Inflammatory macrophage (primary cell): Measurements from ENCODE around the gene KICS2.
"Not testable (repeated sequence)": the region's sequence is repeated elsewhere in the genome, so short reads cannot be mapped to it uniquely, and the experiment has no call there.

ENCODE experiments used
- DNase-seq, 2 donors: peaks; one replicate each; pipeline ENCODE4 v3.0.0-alpha.2; 2020 to 2022

KICS2 gene

DNA sequence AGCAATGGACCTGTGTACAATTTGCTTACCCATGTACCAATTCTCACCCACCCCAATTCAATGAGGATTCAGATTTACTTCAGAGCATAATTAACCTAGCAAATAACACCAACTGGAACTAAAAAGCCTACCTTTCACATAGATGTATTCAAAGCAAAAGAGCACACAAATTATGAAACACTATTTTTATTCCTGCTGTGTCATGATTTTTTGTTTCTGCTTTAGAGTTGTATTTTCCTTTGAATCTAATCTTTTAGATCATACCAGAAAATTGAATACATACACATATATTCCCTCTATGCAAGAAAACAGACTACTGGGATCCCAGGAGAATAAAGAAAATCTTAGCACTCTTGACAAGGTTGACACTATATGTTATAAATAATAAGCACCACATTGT lies 5.9 kb downstream of the KICS2 start:
- DNase-seq, result no peak

DNA sequence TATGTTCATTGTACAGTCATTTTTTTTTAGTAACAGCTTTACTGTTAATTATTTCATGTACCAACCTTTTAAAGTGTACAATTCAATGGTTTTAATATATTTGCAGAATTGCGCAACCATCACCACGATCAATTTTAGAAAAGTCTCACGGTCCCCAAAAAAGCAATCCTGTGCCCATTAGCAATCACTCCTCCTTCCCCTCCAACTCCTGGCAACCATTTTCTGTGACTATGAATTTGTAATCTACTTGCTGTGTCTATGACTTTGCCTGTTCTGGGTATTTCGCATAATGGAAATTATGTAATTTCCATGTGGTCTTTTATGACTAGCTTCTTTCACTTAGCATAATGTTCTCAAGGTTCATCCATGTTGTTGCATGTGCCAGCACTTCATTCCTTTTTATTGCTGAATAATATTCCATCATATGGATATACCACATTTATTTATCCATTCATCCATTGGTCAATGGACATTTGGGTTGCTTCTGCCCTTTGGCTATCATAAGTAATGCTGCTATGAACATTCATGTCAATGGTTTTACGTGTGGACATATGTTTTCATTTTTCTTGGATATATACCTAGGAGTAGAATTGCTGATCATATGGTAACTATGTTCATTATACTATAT lies 9.9 kb downstream of the KICS2 start:
- DNase-seq, result no peak

DNA sequence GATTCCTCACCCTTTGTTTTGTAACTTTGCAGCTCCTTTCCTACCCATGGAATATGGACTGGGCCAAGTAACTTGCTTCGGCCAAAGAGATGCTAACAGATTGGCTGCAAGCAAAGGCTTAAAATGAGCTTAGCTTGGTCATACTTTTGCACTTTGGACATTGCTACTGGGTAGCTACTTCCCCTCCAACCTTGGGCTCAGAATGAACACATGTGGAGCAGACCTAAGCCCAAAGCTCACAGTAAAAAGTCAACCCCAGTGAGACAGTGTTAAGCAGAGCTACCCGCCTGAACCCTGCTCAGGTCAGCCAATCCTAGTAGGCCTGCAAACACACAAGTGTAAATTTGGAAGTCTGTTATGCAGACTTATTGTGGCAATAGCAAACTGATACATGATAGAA lies 14.6 kb downstream of the KICS2 start:
- no peak for DNase-seq

DNA sequence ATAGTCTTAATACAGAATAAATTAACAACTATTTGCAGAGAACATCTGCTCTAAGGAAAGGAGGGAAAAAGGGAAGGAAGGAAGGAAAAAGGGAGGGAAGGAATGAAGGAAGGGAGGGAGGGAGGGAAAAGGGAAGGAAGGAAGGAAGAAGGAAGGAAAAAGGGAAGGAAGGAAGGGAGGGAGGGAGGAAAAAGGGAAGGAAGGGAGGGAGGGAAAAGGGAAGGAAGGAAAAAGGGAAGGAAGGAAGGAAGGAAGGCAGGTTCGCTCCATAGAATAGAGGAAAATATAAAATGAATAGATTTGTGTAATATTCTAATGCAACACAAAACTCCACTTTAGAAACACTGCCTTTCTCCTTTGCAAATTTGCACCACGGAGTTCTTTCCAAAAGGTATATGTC lies 16.6 kb downstream of the KICS2 start:
- no peak for DNase-seq

DNA sequence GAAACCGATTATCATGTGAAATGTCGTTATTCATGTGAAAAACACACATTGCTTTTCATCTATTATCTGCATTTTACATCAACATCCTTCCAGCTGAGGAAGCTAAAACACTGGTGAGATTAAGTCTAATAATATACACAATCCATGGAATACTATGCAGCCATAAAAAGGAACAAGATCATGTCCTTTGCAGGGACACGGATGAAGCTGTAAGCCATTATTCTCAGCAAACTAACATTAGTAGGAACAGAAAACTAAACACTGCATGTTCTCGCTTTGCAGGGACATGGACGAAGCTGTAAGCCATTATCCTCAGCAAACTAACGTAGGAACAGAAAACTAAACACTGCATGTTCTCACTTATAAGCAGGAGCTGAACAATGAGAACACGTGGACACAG lies 18.3 kb downstream of the KICS2 start:
- DNase-seq, result no peak

DNA sequence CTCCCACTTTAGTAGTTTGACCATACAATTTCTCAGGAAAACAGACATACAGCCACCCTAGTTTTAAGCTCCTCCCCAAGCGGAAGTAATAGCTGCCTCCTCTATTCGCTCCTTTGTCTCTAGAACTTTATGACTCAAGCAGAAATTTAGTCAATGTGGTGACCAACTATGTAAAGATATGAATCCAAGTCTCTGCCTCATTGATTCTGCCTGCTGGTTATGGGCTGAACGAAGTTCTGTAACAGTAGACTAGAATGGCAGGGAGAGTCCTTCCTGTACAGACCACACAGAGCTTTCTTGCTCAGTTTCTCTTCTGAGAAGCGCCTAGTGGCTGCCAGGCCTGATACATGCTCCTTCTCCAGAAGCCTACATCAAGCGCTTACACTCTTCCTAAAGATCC lies 19.1 kb downstream of the KICS2 start:
- DNase-seq, result no peak

DNA sequence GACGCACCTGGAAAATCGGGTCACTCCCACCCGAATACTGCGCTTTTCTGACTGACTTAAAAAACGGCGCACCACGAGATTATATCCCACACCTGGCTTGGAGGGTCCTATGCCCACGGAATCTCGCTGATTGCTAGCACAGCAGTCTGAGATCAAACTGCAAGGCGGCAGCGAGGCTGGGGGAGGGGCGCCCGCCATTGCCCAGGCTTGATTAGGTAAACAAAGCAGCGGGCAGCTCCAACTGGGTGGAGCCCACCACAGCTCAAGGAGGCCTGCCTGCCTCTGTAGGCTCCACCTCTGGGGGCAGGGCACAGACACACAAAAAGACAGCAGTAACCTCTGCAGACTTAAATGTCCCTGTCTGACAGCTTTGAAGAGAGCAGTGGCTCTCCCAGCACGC lies 26.3 kb downstream of the KICS2 start:
- not testable (repeated sequence) for DNase-seq

DNA sequence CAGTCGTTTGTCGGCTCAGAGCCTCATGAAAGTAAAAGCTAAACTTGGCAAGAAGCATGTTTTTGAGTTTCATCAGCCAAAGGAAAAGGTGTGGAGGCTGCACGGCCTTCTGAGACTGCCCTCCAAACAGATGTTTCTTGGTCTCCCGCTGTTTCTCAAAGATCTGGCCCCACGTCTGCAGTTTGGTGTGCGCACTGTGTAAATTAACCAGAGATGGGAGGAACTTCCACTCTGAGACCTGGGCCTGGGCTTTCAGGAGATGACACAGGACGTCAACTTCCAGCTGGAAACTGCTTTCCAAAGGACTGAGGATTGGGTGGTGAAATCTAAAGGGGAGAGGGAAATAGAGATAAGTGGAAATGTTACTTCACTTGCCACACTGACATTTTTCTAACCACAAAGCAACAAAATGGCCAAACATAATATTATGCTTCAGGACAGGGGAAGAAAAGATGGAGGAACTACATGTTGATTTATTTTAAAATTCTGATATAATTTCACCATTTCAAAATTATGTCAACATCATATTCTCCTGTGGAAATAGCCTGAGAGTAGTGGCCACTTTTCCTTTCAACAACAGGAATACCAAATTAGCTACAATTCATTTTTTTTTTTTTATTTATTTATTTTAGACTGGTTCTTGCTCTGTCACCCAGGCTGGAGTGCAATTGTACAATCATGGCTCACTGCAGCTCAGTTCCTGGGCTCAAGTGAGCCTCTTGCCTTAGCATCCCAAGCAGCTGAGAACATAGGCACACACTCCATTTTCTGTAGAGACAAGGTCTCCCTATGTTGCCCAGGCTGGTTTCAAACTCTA lies 27.6 kb downstream of the KICS2 start:
- DNase-seq, result no peak

DNA sequence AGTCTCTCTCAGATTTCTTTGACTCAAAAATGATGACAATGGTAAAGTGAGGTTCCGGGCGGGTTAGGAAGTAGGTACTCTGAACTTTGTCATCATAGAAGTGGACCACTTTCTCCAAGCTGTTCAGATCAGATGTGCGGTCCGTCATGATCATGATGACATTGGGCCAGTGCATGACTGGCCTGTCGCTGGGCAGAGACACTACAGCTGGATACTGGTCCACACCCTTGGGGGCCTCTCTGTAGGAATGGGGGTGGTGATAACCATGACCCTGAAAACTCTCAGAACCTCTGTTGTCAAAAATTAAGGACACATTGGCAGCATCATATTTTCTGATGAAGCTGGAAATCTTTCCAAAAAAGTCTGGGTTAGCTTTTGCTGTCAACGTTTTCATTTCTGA lies 28.2 kb downstream of the KICS2 start:
- no peak for DNase-seq

DNA sequence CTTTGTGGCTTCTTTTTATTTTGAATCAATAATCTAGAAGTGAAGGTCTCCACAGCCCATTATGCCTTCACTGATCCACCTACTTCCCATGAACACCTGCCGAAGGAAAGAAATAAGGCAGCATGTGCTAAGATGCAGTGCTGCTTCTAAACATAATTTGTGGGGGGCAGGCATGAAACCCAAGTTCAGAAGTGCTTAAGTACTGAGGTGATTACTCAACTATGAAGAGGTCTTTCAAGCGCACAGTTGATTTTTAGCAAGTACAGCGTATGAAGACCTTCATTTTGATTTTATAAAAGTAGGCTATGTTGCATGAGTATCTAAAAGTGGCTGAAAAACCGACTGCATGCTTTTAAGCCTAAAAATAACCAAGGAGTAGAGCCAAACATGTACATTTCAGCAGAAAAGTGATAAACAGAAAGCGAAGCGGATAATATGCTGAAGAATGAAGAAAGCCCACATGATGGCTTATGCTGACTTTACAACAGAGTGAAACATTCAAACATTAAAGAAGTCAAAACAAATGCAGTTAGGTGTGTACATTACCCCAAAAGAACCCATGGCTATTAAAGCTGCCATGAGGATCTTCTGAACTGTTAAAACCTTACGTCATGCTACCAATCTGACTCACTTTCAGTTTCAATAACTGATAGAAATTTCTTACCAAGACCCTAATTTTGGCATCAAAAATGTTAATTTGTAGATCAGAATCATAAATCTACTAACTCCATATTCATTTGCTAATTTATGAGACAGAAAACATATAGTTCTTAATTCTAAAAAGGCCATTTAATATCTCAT lies 29.3 kb downstream of the KICS2 start:
- no peak for DNase-seq

DNA sequence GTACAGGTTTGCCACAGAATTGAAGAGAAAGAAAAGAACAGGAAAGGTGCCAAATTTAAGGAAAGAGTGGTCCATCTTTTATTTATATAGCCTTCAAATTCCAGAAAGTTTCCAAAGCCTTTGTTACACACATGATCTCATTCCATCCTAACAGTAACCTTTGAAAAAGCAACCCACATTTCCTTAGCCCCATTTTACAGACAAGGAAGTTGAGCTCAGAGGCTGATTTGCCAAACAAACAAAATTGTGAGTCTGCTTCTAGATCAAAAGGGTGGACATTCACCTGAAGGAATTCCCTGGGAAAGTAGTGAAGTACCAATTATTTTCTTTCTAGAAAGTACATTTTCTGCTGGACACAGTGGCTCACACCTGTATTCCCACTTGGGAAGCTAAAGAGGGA lies 32.0 kb downstream of the KICS2 start:
- no peak for DNase-seq

DNA sequence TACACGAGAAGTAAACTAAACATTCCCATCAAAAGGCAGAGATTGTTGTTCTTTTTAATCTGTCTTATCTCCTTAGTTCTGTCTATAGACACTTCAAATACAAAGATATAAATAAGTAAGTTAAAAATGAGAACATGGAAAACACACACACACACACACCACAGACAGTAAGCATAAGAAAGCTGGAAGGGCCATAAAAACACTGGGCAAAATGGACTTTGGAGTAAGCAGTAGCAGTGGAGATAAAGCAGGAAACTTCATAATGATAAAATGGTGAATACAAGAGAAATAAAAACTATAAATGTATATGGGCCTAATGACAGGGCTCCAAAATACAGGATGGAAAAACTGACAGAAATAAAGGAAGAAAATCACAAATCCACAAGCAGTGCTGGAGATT lies 32.6 kb downstream of the KICS2 start:
- DNase-seq, result no peak

DNA sequence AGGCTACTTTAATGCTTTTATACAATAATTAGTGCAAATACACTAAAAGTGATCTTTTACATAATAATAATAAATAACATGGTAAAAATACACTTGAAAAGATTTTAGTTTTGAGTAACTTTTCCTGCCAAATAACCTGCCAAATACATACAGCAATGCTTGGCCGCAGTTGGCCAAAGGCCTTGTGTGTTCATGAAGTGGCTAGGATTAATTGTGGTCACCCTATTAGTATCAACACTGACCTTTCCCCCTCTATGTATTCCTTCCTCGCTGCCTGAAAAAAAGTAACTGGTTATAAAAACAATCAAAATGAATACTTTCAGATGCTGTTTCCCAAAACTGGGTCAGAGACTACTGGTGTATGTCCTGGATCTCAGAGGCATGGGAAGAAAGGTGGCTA lies 34.3 kb downstream of the KICS2 start:
- DNase-seq, result peak in 1 of 2 donors; percentile 0

DNA sequence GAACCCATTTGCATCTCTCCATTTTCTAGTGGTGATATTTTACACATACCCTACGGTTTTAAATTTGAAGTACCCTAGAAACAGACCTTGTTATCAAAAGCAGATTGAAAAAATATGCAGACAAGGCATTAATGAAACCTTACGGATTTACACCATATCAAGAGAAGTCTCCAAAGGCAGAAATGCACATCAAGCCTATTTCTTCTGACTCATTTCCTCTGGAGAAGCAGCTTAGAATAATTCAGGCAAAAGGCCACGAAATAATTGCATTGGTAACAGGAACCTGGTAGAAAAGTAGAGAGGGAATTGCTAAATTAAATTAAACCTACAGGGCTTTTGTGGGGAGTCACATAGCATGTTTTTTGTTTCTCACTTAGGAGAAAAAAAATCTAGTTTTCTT lies 34.7 kb downstream of the KICS2 start:
- peak; percentile 77 to 86 for DNase-seq

DNA sequence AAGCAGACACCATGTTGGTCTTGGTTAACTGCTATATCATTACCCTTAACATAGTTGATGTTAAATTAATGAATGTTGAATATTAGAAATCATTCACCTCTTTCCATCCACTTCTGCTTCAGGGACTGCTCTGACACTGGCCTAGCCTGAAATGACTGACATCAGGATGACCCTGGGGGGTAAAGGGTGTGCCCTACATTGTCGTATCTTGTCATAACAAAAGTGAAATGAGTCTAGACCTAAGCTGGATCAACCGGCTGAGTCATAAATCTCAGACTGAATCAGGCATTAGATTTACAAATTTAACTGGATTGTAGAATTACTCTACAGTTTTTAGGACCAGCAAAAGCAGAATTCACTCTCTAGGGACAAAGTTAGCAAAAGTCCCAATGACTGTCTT lies 35.3 kb downstream of the KICS2 start:
- peak in 1 of 2 donors; percentile 40 for DNase-seq

DNA sequence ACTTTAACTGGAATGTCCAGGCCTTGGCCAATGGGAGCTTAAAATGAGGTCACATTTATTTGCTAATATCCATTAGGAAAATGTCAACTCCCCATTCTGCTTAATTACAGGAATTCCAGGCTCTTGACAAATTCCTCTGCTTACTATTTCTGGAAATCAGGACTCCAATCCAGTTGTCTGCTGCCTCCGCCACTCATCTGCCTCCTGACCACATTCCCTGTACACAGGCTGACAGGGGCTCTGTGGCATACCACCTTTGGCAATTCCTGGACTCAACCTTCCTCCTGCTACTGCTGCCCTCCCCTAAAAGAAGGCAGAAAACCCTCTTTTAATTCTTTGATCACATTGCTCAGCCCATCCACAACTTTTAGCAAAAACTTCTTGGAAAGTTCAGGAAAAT lies 37.9 kb downstream of the KICS2 start:
- no peak for DNase-seq

DNA sequence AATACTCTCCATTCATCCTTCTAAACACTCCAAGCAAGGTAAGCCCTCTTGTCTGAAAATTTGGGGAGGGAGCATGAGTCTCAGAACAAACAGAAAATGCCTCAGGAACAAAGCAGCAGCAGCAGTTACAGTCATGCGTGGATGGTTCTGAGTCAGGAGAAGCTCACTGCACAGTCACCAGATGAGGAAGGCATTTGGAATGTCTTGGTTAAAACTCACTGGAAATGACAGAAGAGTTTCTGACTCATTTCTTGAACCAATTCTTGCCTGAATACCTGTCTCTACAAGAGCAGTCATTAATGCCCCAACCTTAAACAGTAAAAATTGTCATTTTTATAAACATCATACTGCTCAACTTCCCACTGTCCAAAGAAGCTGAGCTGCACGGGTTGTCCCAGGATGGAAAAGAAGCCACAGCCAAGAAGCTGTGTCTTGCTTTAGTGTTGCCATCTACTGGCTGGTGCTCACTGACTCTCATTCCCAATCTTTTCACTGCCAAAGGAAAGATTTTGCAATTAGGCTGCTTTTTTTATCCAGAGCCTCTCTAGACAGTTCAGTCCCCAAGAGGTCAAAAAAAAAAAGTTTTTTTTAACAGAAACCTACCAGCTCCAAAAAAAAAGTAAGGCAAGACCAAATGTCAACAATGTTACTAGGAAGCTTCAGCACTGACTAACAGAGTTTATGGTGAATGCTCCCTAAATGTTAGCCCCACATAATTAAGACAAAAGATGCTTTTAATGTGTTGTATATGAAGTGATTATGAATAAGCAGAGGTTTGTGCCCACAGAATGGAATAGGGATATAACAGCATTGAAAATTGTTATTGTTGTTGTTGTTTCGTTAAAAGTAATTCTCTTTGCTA lies 40.4 kb downstream of the KICS2 start:
- peak; percentile 29 to 74 for DNase-seq

DNA sequence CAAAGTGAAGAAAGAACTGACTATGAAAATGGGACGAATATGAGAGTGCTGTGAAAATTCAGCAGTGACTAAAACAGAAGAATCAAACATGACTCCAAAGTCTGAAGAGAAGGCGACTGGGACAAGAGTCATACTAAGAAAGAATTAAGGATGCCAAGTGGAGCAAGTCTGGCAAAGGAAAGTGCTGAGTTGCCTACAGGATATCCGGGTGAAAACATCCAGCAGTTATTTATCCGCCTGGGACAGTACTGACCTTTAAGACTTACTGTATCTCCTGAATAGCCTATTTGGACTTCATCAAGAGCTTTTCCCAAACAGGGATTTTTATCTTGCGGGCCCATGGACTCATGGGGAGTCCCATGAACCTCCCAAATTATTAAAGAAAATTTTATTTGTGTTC lies 41.1 kb downstream of the KICS2 start:
- DNase-seq, result no peak

DNA sequence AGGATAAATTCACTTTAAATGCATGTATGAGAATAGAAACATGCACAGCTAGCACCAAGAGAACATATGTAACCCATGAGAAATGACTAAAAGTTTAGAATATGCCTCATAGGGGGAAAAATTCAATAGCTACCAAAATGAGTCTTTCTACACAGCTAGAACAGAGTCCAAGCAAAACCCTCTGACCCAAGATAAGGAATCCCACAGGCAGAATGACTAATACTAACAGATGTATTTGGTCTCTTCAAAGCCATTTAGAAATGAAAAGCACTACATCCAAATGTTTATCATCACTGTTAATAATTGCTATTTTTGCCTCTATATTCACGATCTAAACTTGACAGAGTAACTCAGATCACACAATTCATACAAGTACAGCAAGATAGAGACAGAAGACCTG lies 44.0 kb downstream of the KICS2 start:
- no peak for DNase-seq

DNA sequence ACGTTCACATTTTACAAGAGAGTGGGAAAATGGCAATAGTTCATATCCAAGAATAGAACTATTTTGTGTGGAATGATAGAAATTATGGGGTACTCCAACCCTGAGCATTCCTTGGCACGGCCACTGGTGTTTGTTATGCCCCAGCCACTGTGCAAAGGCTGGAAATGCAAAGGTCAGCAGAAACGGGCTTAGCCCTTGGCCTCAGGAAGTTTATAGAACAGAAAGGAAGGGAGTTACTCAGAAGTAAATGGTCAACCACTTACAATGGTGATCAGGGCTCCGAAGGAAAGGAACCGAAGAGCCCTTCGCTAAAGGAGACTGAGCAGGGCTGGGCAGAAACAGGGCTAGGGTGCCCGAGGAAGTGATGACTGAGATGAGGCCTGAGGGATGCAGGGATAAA lies 45.1 kb downstream of the KICS2 start:
- DNase-seq, result no peak

DNA sequence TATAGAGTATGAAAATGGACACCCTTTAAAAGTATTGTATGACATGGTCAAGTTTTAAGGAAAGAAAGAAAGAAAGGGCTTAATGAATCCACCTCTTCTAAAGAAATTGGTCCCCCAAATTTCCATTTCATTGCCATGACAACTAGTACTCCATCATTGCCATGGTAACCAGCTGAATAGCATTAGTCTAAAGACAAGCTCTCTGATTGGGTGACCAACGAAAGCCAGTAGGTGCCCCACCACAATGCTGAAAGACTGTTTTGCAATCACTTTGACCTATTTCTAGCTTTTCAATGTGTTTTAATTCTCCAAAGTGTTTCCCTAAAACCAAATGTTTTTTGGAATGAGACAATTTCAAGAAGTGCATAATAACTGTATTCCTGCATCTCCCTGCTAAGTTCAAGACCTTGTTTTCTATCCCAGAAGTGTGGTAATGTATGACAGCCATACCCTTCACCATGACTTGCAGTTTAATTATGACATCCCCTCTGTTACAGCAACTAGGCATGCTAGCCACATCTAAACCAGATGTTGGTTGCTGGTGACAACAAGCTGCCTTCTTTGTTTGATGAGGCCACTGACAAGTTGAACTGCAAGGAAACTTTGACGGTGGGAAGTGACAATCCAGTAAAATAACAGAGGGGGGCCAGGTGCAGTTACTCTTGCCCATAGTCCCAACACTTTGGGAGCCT lies 46.7 kb downstream of the KICS2 start:
- peak; percentile 23 to 44 for DNase-seq

DNA sequence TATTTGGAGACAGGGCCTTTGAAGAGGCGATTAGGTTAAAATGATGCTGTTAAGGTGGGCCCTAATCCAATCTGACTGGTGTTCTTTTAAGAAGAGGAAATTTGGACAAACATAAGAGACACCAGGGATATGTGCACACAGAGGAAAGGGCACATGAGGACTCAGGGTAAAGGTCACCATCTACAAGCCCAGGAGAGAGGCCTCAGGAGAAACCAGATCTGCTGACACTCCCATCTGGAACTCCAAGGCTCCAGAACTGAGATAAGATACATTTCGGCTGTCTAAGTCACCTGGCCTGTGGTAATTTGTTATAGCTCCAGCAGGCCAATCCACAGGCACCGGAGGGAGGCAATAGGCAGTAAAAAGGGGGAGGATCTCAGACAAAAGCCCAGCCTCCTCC lies 48.6 kb downstream of the KICS2 start:
- no peak for DNase-seq
